ENCODE results near the gene TXNRD1. TPM values are rescaled to one million over a fixed set of nuclear protein-coding genes. Genes with fewer than 3 reads are reported as not detected.

The TXNRD1 gene
- total and polyA plus RNA-seq, 8 donors, result 54.6 to 174 (median 61.1) TPM

GRCh38 chr12:104369708-104370107 lies 154.1 kb downstream of the TXNRD1 start:
- no peaks in the 10 kb centered on the region for H3K27me3 ChIP-seq
- no peaks in the 10 kb centered on the region for H3K4me1 ChIP-seq
- intact Hi-C loops (cut with DNase I), result loop anchor here in 1 of 2 donors (10.0 kb wide), 1 partner anchor 675 kb away; no protein-coding TSS in a partner anchor
- TF ChIP-seq CTCF (IDR thresholded peaks at IDR 0.05), result no peak
- peaks cover 0 to 10% of the 10 kb centered on the region in 2 donors for H3K9me3 ChIP-seq
- no peak overlapping the region for H3K27ac ChIP-seq
- ATAC-seq (no peak), DNase-seq (no peak)
- H3K36me3 ChIP-seq, result no peaks in the 10 kb centered on the region
- no peak overlapping the region for H3K4me3 ChIP-seq

- intact Hi-C loops (cut with DNase I), result loop anchor here in 1 of 2 donors (10.0 kb wide), 1 partner anchor 674 kb away; no protein-coding TSS in a partner anchor
These were observed 155.7 kb downstream of the TXNRD1 start for GRCh38 chr12:104371043-104371870.

GRCh38 chr12:104372061-104372720 lies 156.6 kb downstream of the TXNRD1 start:
- ATAC-seq (no peak), DNase-seq (no peak)
- Histone ChIP-seq H3K4me3 (no peak overlapping the region), H3K36me3 (no peaks in the 10 kb centered on the region), H3K27ac (no peak overlapping the region), H3K9me3 (peaks cover 0 to 10% of the 10 kb centered on the region in 2 donors), H3K4me1 (no peaks in the 10 kb centered on the region), H3K27me3 (no peaks in the 10 kb centered on the region)
- no peak for TF ChIP-seq CTCF (IDR thresholded peaks at IDR 0.05)
- intact Hi-C loops (cut with DNase I), result loop anchor here in 1 of 2 donors (10.0 kb wide), 1 partner anchor 673 kb away; no protein-coding TSS in a partner anchor

More at GRCh38 chr12:104371043-104371870, 155.7 kb downstream of the TXNRD1 start:
- peak; percentile 56 for ATAC-seq
- Histone ChIP-seq H3K27ac (no peak overlapping the region), H3K27me3 (no peaks in the 10 kb centered on the region), H3K36me3 (no peaks in the 10 kb centered on the region), H3K9me3 (peaks cover 0 to 10% of the 10 kb centered on the region in 2 donors), H3K4me3 (no peak overlapping the region), H3K4me1 (no peaks in the 10 kb centered on the region)
- TF ChIP-seq CTCF (IDR thresholded peaks at IDR 0.05), result no peak
- peak in 1 of 4 donors; percentile 37 for DNase-seq

- Histone ChIP-seq H3K27me3 (no peaks in the 10 kb centered on the region), H3K36me3 (no peaks in the 10 kb centered on the region), H3K4me1 (no peaks in the 10 kb centered on the region), H3K4me3 (no peak overlapping the region), H3K9me3 (peaks cover 0 to 10% of the 10 kb centered on the region in 2 donors), H3K27ac (no peak overlapping the region)
- intact Hi-C loops (cut with DNase I), result loop anchor here in 1 of 2 donors (10.0 kb wide), 1 partner anchor 672 kb away; no protein-coding TSS in a partner anchor
- no peak for TF ChIP-seq CTCF (IDR thresholded peaks at IDR 0.05)
- no peak for DNase-seq
- ATAC-seq, result no peak
These were observed 157.2 kb downstream of the TXNRD1 start for GRCh38 chr12:104372721-104373335.

Data from left lung (tissue), 10 donors.